Lung microvascular endothelial cell (primary cell): ENCODE data around the gene PRTN3. TPM values are rescaled to one million over a fixed set of nuclear protein-coding genes. Genes with fewer than 3 reads are reported as not detected.
"Not testable (repeated sequence)": the region's sequence is repeated elsewhere in the genome, so short reads cannot be mapped to it uniquely, and the experiment has no call there.

Experiments
- DNase-seq, 2 donors: peaks; one replicate each; pipeline versions ENCODE4 v3.0.0 to v3.0.0-alpha.2; 2010; ENCODE audit warnings: low read depth in 2 of 2
- total RNA-seq: library from RNA; depleted of rRNA; stranded (reverse); fragments of >200 nt; gene quantifications from 2 replicates; pipeline ENCODE4 v1.2.1, GENCODE V29; 2014

Gene PRTN3
- total RNA-seq, 1 donor from 2014 or later, result not detected

GRCh38 chr19:878751-879561 lies 38.2 kb downstream of the PRTN3 start:
- not testable (repeated sequence) for DNase-seq

DNA sequence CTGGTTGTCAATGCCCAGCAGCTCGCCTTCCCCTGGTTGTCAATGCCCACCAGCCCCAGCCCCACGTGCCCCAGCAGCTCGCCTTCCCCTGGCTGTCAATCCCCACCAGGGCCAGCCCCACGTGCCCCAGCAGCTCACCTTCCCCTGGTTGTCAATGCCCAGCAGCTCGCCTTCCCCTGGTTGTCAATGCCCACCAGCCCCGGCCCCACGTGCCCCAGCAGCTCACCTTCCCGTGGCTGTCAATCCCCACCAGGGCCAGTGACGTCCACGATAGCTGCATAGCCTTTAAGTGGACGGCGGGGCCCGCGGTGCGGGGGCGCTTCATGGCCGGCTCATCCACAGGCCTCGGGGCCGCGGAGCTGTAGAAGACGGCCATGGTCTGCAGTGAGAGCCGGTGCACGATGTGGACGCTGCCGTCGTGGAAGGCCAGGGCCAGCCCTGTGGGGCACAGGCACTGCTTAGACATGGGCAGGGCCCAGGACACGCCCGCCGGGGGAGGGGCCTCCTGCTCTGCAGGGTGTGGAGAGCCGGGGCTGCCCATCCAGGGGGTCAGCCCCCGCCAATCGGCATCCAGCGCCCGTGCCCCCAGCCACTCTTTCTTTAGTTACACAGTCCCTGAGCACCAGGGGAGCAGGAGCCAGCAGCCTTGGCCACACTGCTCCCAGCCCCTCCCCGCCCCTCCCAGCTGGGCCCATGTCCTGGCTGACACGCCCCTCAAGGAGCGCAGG lies 39.1 kb downstream of the PRTN3 start:
- DNase-seq, result no peak

GRCh38 chr19:881385-882071 lies 40.7 kb downstream of the PRTN3 start:
- DNase-seq, result no peak

DNA sequence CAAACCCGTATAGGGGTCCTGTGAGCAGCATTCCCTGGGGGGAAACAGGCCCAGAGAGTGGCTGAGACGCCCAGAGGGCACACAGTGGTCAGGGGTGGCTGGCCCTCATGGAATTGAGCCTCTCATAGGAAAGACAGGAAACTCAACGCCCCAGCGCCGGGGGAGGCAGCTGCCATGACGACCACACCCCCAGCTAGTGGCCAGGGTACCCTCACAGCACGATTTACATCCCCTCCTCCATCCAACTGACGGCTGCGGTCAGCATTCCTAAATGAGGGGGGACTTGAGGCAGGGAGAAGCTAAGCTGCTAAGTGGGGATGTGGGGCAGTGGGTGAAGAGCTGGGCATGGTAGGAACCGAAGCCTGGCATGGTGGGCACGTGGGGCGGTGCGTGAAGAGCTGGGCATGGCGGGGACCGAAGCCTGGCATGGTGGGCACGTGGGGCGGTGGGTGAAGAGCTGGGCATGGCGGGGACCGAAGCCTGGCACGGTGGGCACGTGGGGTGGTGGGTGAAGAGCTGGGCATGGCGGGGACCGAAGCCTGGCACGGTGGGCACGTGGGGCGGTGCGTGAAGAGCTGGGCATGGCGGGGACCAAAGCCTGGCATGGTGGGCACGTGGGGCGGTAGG lies 42.2 kb downstream of the PRTN3 start:
- no peak for DNase-seq

DNA sequence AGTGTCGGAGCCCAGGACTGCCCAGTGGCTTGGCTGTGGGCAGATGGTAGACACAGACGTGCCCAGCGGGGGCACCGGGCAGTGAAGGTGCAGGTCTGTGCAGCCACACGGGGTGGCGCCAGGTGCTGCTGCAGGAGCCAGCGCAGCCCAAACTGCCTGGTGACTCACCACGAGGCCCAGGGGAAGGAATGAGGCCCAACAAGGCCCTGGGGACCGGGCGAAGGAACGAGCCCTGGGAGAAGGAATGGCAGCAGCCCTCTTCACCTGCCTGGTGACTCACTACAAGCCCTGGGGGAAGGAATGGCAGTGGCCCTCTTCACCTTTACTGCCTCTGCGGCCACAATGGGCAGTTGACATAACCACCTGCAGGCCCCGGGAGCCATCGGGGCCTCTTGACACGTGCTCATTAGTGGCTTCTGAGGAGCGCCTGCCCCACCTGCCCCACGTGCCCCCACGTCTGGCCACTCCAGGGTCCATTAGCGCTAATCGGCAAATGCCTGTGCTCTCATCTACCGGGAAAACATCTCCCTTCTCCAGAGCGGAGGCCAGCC lies 42.9 kb downstream of the PRTN3 start:
- no peak for DNase-seq

- DNase-seq, result no peak
These were observed 43.8 kb downstream of the PRTN3 start for GRCh38 chr19:884420-885211.

- no peak for DNase-seq
These were observed 44.9 kb downstream of the PRTN3 start for GRCh38 chr19:885536-886224.

DNA sequence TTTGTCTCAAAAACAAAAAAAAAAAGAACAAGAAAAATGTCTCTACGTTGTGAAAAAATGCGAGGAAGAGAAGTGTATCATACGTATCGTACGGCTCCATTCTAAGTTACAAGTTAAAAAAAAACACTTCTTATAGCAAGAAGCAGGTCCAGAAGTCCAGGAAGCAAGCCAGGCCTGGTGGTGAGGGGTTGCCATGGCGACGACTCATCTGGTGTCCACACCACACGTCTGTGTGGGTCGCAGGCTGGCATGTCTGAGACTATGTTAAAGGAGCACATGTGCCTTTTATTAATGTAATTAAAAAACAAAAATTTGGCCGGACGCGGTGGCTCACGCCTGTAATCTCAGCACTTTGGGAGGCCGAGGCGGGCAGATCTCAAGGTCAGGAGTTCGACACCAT lies 46.3 kb downstream of the PRTN3 start:
- peak in 1 of 2 donors; percentile 30 for DNase-seq

GRCh38 chr19:887599-887998 lies 46.8 kb downstream of the PRTN3 start:
- no peak for DNase-seq

DNA sequence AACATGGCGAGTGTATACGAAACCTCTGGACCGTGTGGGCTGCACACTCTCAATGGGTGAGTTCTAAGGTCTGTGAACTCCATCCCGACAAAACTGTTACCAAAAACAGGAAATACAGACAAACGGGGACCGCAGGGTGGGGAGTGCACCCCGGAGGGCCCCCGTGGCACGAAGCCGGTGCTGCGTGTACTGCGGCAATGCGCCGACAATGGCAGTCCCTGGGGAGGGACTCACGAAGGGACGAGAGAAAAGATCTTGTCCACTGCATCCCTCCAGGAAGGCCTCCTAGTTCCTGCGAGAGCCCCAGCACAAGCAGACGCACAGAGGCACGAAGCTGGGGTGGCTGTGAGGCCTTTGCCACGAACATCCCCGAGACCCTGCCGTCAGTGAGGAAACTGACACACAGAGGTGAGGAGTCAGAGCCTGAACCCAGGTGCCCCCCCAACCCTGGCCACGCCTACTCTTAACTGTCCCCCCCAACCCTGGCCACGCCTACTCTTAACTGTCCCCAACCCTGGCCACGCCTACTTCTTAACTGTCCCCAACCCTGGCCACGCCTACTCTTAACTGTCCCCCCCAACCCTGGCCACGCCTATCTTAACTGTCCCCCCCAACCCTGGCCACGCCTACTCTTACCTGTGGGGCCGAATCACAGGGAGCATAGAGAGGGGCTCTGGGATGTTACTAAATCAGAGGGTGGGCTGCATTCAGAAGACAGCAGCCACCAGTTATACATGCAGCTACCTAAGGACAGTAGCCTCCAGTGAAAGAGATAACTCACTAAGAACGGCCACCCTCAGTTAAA lies 48.0 kb downstream of the PRTN3 start:
- DNase-seq, result no peak

GRCh38 chr19:889662-890295 lies 49.0 kb downstream of the PRTN3 start:
- DNase-seq, result no peak

GRCh38 chr19:890831-891230 lies 50.0 kb downstream of the PRTN3 start:
- DNase-seq, result no peak

DNA sequence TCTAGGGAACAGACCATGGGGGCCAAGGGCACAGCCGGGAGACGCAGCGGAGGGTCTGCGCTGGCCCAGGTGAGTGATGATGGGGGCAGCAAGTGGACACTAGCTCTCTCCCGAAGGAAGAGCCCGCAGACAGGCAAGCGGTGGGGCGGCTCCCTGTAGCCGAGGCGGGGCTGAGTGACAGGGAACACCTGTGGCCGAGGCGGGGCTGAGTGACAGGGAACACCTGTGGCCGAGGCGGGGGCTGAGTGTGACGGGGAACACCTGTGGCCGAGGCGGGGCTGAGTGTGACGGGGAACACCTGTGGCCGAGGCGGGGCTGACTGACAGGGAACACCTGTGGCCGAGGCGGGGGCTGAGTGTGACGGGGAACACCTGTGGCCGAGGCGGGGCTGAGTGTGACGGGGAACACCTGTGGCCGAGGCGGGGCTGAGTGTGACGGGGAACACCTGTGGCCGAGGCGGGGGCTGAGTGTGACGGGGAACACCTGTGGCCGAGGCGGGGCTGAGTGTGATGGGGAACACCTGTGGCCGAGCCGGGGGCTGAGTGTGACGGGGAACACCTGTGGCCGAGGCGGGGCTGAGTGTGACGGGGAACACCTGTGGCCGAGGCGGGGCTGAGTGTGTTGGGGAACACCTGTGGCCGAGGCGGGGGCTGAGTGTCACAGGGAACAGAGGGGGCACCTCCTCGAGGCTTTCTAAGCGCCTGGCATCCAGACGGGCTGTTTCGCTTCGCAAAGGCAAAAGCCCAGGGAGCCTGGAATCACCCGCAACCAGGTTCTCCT lies 50.8 kb downstream of the PRTN3 start:
- not testable (repeated sequence) for DNase-seq

GRCh38 chr19:892243-892893 lies 51.6 kb downstream of the PRTN3 start:
- no peak for DNase-seq

- DNase-seq, result peak; percentile 94 to 96
These were observed 52.3 kb downstream of the PRTN3 start, which contains the start of the genes MED16 and RNU6-9 for GRCh38 chr19:892894-893689. Gene MED16 (minus strand): TSS chr19:893187. CDS start chr19:891131, 2,056 bp downstream. Gene RNU6-9 (plus strand): TSS chr19:893484.

GRCh38 chr19:896434-896833 lies 55.6 kb downstream of the PRTN3 start:
- DNase-seq, result no peak
